Muscle layer of duodenum (tissue), 2 donors: ENCODE results near the gene PPFIA2.

Experiments used
- H3K27ac ChIP-seq: one replicate; pipeline ENCODE4 v1.7.0; 2013; ENCODE audit warnings: mild to moderate bottlenecking, low read length
- H3K27me3 ChIP-seq: one replicate; pipeline ENCODE4 v1.7.0; 2013; ENCODE audit warnings: low read depth, mild to moderate bottlenecking, control low read depth, low read length
- H3K36me3 ChIP-seq, 2 donors: one replicate each; pipeline ENCODE4 v1.7.0; 2013; ENCODE audit warnings: low read length in 2 of 2, control low read depth in 1 of 2, mild to moderate bottlenecking in 1 of 2; ENCODE audit not compliant: insufficient read depth in 2 of 2, control insufficient read depth in 1 of 2
- H3K4me1 ChIP-seq, 2 donors: one replicate each; pipeline ENCODE4 v1.7.0; 2013; ENCODE audit warnings: low read length in 2 of 2, mild to moderate bottlenecking in 2 of 2, control low read depth in 1 of 2, moderate library complexity in 1 of 2; ENCODE audit not compliant: insufficient read depth in 2 of 2, control insufficient read depth in 1 of 2
- H3K4me3 ChIP-seq, 2 donors: one replicate each; pipeline ENCODE4 v1.7.0; 2013; ENCODE audit warnings: low read length in 2 of 2, low read depth in 1 of 2, mild to moderate bottlenecking in 1 of 2
- H3K9me3 ChIP-seq, 2 donors: one replicate each; pipeline ENCODE4 v1.7.0; 2013; ENCODE audit warnings: low read length in 2 of 2, control low read depth in 1 of 2, mild to moderate bottlenecking in 1 of 2; ENCODE audit not compliant: control insufficient read depth in 1 of 2
- donor health status: healthy.

PPFIA2 gene

DNA sequence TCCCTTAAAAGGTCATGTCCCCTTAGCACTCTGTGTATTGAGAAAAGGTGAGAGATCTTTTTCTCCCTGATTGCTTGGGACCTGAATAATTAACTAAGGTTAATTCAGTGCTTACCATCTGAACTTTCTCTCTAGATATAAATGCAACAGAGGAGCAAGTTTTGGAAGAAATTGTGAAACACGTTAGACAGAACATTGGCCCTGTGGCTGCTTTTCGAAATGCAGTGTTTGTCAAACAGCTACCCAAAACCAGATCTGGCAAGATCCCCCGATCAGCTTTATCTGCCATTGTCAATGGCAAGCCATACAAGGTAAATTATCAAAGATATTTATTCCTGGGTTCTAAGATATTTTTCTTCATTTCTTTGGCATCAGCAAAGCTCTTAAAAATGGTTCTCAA lies 505.8 kb downstream of the PPFIA2 start:
- Histone ChIP-seq H3K36me3 (no peaks in the 10 kb centered on the region), H3K9me3 (no peaks in the 10 kb centered on the region), H3K27ac (no peak overlapping the region)

GRCh38 chr12:81252228-81252627 lies 506.9 kb downstream of the PPFIA2 start:
- H3K9me3 ChIP-seq: no peaks in the 10 kb centered on the region
- no peaks in the 10 kb centered on the region for H3K4me1 ChIP-seq
- no peak overlapping the region for H3K27ac ChIP-seq
- H3K4me3 ChIP-seq: no peak overlapping the region
- no peaks in the 10 kb centered on the region for H3K27me3 ChIP-seq
- H3K36me3 ChIP-seq: no peaks in the 10 kb centered on the region

More for the DNA sequence above, 505.8 kb downstream of the PPFIA2 start:
- Histone ChIP-seq H3K4me3 (no peak overlapping the region), H3K4me1 (no peaks in the 10 kb centered on the region), H3K27me3 (no peaks in the 10 kb centered on the region)

DNA sequence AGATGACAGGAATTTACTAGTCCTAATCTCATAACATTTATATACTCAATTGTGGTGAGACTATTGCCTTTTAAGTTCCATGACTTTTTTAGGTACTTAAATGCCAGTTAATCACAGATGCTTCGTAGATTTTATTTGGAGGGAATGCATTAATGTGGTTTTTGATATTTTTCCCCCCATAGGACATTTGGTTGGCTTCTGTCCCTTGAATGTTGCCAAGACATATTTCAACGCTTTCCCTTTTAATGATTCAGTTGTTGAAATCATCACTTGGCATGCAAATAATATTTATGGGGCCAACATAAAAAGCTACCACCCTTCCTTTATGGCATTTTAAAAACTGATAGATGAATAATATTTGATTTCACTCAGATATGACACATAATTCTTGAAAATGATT lies 509.2 kb downstream of the PPFIA2 start:
- H3K4me1 ChIP-seq: no peaks in the 10 kb centered on the region
- H3K27me3 ChIP-seq: no peaks in the 10 kb centered on the region
- no peaks in the 10 kb centered on the region for H3K9me3 ChIP-seq
- no peak overlapping the region for H3K27ac ChIP-seq
- H3K36me3 ChIP-seq: no peaks in the 10 kb centered on the region
- no peak overlapping the region for H3K4me3 ChIP-seq

- Histone ChIP-seq H3K4me3 (no peak overlapping the region), H3K36me3 (no peaks in the 10 kb centered on the region), H3K27ac (no peak overlapping the region), H3K27me3 (no peaks in the 10 kb centered on the region), H3K4me1 (no peaks in the 10 kb centered on the region), H3K9me3 (no peaks in the 10 kb centered on the region)
These were observed 513.1 kb downstream of the PPFIA2 start for GRCh38 chr12:81245907-81246570.

DNA sequence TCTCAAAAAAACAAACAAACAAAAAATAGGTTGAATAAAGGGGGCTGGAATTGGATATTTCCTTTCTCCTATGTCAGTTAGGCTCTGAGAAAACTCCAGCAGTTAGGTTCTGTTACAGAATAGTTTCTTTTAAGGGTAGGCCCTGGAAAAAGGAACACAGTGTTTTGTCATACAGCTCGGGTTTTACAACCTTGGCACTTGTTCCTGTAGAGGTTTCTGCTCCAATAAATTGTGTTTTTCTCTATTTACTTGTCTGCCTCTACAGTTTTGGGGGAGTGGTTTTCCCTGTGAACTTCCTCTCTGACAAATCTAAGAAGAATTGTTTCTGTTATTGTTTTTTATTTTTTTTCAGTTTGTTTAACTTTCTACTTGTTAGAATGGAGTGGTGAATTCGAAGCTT lies 513.7 kb downstream of the PPFIA2 start:
- Histone ChIP-seq H3K9me3 (no peaks in the 10 kb centered on the region), H3K4me3 (no peak overlapping the region), H3K27me3 (no peaks in the 10 kb centered on the region), H3K36me3 (no peaks in the 10 kb centered on the region), H3K4me1 (no peaks in the 10 kb centered on the region), H3K27ac (no peak overlapping the region)

- Histone ChIP-seq H3K27me3 (no peaks in the 10 kb centered on the region), H3K9me3 (no peaks in the 10 kb centered on the region), H3K36me3 (no peaks in the 10 kb centered on the region), H3K27ac (no peak overlapping the region), H3K4me3 (no peak overlapping the region), H3K4me1 (no peaks in the 10 kb centered on the region)
These were observed 527.4 kb downstream of the PPFIA2 start for GRCh38 chr12:81231574-81232368.

DNA sequence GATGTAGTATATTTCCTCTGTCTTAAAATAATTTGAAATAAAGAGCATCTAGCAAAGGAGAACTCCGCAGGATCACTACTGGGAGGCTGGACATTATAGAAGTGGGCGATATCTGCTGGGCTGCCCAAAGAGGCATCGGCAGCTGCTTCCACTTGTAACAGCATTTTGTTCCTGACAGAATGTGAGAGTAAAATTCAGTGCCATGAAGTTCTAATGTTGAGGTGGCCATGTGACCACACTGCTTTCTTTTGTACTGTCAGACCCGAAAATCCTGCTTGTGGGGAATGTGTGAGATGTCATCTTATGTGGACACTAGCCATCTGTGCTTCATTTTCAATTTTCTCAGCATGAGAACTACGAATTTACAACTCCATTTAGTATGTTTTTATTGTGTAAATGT lies 529.4 kb downstream of the PPFIA2 start:
- Histone ChIP-seq H3K36me3 (no peaks in the 10 kb centered on the region), H3K4me3 (no peak overlapping the region)

DNA sequence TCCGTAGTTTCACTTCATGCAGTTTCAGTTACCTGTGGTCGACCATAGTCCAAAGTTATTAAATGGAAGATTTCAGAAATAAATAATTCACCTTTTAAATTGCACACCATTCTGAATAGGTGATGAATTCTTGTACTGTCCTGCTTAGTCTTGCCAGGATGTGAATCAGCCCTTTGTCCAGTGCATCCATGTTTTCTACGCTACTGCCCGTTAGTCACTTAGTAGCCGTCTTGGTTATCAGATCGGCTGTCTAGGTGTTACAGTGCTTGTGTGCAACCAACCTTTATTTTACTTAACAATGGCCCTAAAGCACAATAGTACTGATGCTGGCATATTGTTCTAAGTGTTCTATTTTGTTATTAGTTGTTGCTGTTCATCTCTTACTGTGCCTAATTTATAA lies 534.5 kb downstream of the PPFIA2 start:
- H3K9me3 ChIP-seq: no peaks in the 10 kb centered on the region
- H3K27ac ChIP-seq: no peak overlapping the region
- no peak overlapping the region for H3K4me3 ChIP-seq
- H3K4me1 ChIP-seq: no peaks in the 10 kb centered on the region
- no peaks in the 10 kb centered on the region for H3K36me3 ChIP-seq
- H3K27me3 ChIP-seq: no peaks in the 10 kb centered on the region

More for the DNA sequence above, 529.4 kb downstream of the PPFIA2 start:
- H3K4me1 ChIP-seq: no peaks in the 10 kb centered on the region
- no peaks in the 10 kb centered on the region for H3K9me3 ChIP-seq
- H3K27ac ChIP-seq: no peak overlapping the region
- no peaks in the 10 kb centered on the region for H3K27me3 ChIP-seq

GRCh38 chr12:81222846-81223592 lies 536.1 kb downstream of the PPFIA2 start:
- Histone ChIP-seq H3K4me1 (no peaks in the 10 kb centered on the region), H3K4me3 (no peak overlapping the region), H3K9me3 (no peaks in the 10 kb centered on the region), H3K27me3 (no peaks in the 10 kb centered on the region), H3K36me3 (no peaks in the 10 kb centered on the region), H3K27ac (no peak overlapping the region)

DNA sequence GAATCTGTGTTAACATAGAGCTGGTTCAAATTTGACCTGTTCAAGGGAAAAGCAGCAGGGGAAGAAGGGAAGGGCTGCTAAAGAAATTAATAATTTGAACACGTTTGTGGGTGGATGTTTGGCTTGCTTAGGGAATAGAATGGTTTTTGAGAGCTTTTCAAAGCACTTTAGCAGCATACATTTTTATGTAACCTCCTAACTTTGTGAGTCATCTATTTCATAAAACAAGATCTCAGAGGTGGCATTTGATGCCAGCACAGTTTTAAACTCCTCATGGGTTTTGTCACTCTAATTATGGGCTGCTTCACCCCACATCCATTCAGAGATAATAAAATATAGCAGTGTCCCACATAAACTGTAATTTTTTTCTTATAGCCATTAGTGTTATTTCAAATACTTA lies 537.5 kb downstream of the PPFIA2 start:
- no peaks in the 10 kb centered on the region for H3K27me3 ChIP-seq
- H3K4me1 ChIP-seq: no peaks in the 10 kb centered on the region
- H3K36me3 ChIP-seq: no peaks in the 10 kb centered on the region
- no peak overlapping the region for H3K27ac ChIP-seq
- H3K4me3 ChIP-seq: no peak overlapping the region
- H3K9me3 ChIP-seq: no peaks in the 10 kb centered on the region

- H3K36me3 ChIP-seq: no peaks in the 10 kb centered on the region
- H3K27me3 ChIP-seq: no peaks in the 10 kb centered on the region
- H3K27ac ChIP-seq: no peak overlapping the region
- H3K4me3 ChIP-seq: no peak overlapping the region
- no peaks in the 10 kb centered on the region for H3K9me3 ChIP-seq
- no peaks in the 10 kb centered on the region for H3K4me1 ChIP-seq
These were observed 542.4 kb downstream of the PPFIA2 start for GRCh38 chr12:81216739-81217138.
